Right lobe of liver (tissue), 6 donors: ENCODE results near the gene CNTN2. TPM values are rescaled to one million over a fixed set of nuclear protein-coding genes. Genes with fewer than 3 reads are reported as not detected.

Source experiments
- ATAC-seq, 4 donors: fragments of 200-7000 bp; cut with Tn5 transposase; one replicate each; pipeline ENCODE4 v1.9.1; 2020; ENCODE audit warnings: mild to moderate bottlenecking in 4 of 4, moderate library complexity in 4 of 4
- DNase-seq, 3 donors: peaks; one replicate each; pipeline ENCODE4 v3.0.0-alpha.2; 2020
- H3K27ac ChIP-seq, 3 donors: fragments of 200-600 bp; one replicate each; pipeline ENCODE4 v1.8.0; 2022
- H3K27me3 ChIP-seq, 2 donors: fragments of 200-600 bp; one replicate each; pipeline ENCODE4 v1.8.0; 2022
- H3K36me3 ChIP-seq, 4 donors: fragments of 200-600 bp; sonication (generic) in 1 of 4; one replicate each; pipeline versions ENCODE4 v1.5.1 to v1.8.0; 2017 to 2022; ENCODE audit warnings: control low read depth in 1 of 4
- H3K4me1 ChIP-seq, 4 donors: fragments of 200-600 bp; sonication (generic) in 1 of 4; one replicate each; pipeline versions ENCODE4 v1.5.1 to v1.8.0; 2017 to 2022; ENCODE audit warnings: control low read depth in 1 of 4
- H3K4me3 ChIP-seq, 3 donors: fragments of 200-600 bp; one replicate each; pipeline ENCODE4 v1.8.0; 2022
- H3K9me3 ChIP-seq, 4 donors: fragments of 200-600 bp; sonication (generic) in 1 of 4; one replicate each; pipeline versions ENCODE4 v1.5.1 to v1.8.0; 2017 to 2022; ENCODE audit warnings: control low read depth in 1 of 4
- POLR2A ChIP-seq: fragments of 450-650 bp; IDR thresholded peaks from one replicate; pipeline ENCODE4 v1.6.1; 2017; ENCODE audit warnings: antibody characterized with exemption, mild to moderate bottlenecking
- WGBS: methylation state at CpG from one replicate; pipeline ENCODE4 v1.1.6; 2018; ENCODE audit warnings: low coverage, low lambda C conversion rate; ENCODE audit not compliant: insufficient coverage; ENCODE audit errors: missing lambda C conversion rate; 5-methylcytosine and 5-hydroxymethylcytosine counted together
- intact Hi-C, 2 donors: fragments of 100-400 bp; cut with DNase I; formaldehyde crosslinking; loops; one replicate each; pipeline versions ENCODE4 v1.11.2 to v1.14.1; 2022
- total RNA-seq, 6 experiments: library from RNA; depleted of rRNA in 2 of 6; stranded (reverse); fragments of >200 nt in 2 of 6; fragmentation: NEBNext Ultra II Directional in 3 of 6; extraction: Animal tissue kit (Norgen Biotek cat#: 25700) in 3 of 6; gene quantifications; one replicate each; pipeline versions ENCODE4 v1.1.0 to v1.2.4, GENCODE V29; 2016 to 2023
- TF ChIP-seq, protein P1 (sequence below), 4 donors: fragments of 200-600 bp in 3 of 4; fragments of 450-650 bp in 1 of 4; IDR thresholded peaks; one replicate each; pipeline versions ENCODE4 v1.5.1 to v1.8.0; 2016 to 2022; ENCODE audit warnings: antibody characterized with exemption in 4 of 4, mild to moderate bottlenecking in 2 of 4
- donor health status: DM: no; HTN: yes; CAD: no.
- donor health status: DM: no; HTN: no; CAD: no.
- donor health status: DM: no; HTN: no; CAD: no.
- donor health status: DM: no; HTN: yes; CAD: no.
- donor health status: DM: no; HTN: yes; CAD: no.

The CNTN2 gene
- total RNA-seq, 6 experiments from 2014 or later = 0.49 TPM; not detected in 5

DNA sequence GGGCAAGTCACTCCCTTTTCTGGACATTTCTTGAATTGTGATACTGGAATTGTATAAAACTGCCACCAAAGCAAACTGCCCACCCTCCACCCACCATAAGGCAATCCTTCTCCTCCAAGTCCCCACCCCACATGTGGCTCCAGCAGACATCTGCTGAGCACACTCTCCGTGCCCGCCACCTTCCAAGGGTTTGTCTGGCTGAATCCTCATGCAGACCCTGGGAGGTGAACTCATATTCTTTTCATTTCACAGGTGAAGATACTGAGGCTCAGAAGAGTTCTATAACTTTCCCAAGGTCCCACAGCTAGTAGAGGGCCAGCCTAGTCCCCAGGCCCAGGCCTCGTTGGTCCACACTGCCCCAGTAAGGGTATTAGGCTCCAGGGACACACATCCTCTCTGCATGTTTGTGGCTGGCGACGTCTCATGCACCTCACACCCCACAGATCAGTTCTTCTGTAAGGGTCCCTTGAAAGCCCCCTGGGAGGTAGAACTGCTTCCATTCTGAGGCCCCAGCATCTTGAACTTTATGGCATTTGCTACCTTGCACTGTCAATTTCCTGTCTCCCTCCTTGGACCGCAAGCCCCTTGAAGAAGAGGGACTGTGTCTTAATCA lies 14.1 kb downstream of the CNTN2 start:
- WGBS = 100% methylated on average over 3 of the region's 6 CpGs

DNA sequence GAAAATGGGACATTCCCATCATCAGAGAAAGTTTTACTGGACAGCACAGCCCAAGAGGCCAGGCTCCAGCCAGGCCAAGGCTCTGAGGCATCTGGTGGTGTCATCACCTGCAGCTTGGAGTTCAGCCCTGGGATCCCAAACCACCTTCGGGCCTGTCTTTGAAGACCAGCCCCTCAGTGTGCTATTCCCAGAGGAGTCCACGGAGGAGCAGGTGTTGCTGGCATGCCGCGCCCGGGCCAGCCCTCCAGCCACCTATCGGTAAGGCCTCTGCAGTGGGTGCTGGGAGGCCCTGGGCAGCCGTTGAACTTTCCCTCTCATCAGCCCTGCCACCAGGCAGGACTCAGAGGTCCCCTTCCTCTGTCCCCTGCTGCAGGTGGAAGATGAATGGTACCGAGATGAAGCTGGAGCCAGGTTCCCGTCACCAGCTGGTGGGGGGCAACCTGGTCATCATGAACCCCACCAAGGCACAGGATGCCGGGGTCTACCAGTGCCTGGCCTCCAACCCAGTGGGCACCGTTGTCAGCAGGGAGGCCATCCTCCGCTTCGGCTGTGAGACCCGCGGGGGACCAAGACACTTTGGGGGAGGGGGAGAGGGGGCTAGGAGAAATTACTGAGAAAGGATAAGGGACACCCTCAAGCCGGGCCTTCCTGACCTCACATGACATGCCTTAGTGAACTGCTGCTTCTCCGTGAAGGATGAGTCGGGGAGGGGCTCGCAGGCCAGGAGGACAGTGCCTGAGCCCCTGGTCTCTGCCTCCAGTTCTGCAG lies 15.0 kb downstream of the CNTN2 start:
- no peak for TF ChIP-seq POLR2A
- H3K9me3 ChIP-seq = no peaks in the 10 kb centered on the region
- no peak for DNase-seq
- H3K27ac ChIP-seq = no peak overlapping the region
- no peak for ATAC-seq
- H3K27me3 ChIP-seq = no peaks in the 10 kb centered on the region
- H3K4me1 ChIP-seq = no peaks in the 10 kb centered on the region
- 93% methylated on average over 6 of the region's 19 CpGs for WGBS
- intact Hi-C loops = no loop called here
- no peaks in the 10 kb centered on the region for H3K36me3 ChIP-seq
- H3K4me3 ChIP-seq = no peak overlapping the region

More for the DNA sequence above, 14.1 kb downstream of the CNTN2 start:
- no peak for ATAC-seq
- no peak overlapping the region for H3K27ac ChIP-seq
- intact Hi-C loops = no loop called here
- no peaks in the 10 kb centered on the region for H3K4me1 ChIP-seq
- no peaks in the 10 kb centered on the region for H3K27me3 ChIP-seq
- H3K9me3 ChIP-seq = no peaks in the 10 kb centered on the region
- no peak for TF ChIP-seq POLR2A
- TF ChIP-seq, protein P1, sequence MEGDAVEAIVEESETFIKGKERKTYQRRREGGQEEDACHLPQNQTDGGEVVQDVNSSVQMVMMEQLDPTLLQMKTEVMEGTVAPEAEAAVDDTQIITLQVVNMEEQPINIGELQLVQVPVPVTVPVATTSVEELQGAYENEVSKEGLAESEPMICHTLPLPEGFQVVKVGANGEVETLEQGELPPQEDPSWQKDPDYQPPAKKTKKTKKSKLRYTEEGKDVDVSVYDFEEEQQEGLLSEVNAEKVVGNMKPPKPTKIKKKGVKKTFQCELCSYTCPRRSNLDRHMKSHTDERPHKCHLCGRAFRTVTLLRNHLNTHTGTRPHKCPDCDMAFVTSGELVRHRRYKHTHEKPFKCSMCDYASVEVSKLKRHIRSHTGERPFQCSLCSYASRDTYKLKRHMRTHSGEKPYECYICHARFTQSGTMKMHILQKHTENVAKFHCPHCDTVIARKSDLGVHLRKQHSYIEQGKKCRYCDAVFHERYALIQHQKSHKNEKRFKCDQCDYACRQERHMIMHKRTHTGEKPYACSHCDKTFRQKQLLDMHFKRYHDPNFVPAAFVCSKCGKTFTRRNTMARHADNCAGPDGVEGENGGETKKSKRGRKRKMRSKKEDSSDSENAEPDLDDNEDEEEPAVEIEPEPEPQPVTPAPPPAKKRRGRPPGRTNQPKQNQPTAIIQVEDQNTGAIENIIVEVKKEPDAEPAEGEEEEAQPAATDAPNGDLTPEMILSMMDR (IDR thresholded peaks at IDR 0.05) = no peak
- H3K4me3 ChIP-seq = no peak overlapping the region
- no peaks in the 10 kb centered on the region for H3K36me3 ChIP-seq
- DNase-seq = no peak

DNA sequence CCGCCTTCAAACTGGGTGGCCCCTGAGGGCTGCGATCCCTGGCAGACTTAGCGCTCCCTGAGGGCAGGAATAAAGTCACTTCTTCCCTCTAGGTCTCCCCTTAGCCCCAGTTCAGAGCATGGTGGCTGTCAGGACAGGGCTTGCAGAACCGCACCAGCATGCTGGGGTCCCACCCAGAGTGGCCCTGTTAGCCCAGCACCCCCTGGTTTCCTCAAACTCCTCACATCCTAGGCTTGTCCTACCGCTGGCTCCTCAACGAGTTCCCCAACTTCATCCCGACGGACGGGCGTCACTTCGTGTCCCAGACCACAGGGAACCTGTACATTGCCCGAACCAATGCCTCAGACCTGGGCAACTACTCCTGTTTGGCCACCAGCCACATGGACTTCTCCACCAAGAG lies 15.8 kb downstream of the CNTN2 start:
- 60% methylated on average over 1 of the region's 12 CpGs for WGBS
- Histone ChIP-seq H3K4me1 (no peaks in the 10 kb centered on the region), H3K27me3 (no peaks in the 10 kb centered on the region), H3K4me3 (no peak overlapping the region), H3K36me3 (no peaks in the 10 kb centered on the region), H3K27ac (no peak overlapping the region), H3K9me3 (no peaks in the 10 kb centered on the region)
- intact Hi-C loops = no loop called here
- DNase-seq (no peak), ATAC-seq (no peak)
- TF ChIP-seq, protein P1 (IDR thresholded peaks at IDR 0.05) = no peak
- no peak for TF ChIP-seq POLR2A

DNA sequence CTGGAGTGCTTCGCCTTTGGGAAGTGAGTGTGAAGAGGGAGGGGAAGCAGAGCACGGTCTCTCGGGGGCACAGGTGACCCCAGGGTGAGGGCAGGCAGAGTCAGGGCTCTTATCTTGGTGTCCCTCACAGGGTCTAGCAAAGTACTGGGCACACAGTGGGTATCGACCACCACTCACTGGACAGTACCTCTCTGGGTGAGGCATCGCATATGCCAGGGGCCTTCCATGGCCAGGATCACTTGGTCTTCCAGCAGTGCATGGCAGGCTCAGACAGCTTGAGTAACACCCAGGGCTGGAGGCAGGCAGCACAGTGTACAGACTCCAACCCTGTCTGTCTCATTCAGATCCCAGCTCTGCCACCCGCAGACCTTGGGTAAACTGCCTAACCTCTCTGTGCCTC lies 16.6 kb downstream of the CNTN2 start:
- WGBS = 100% methylated on average over 1 of the region's 6 CpGs
- Histone ChIP-seq H3K9me3 (no peaks in the 10 kb centered on the region), H3K27me3 (no peaks in the 10 kb centered on the region), H3K4me1 (no peaks in the 10 kb centered on the region), H3K36me3 (no peaks in the 10 kb centered on the region), H3K27ac (no peak overlapping the region), H3K4me3 (no peak overlapping the region)
- intact Hi-C loops = loop anchor here (5.0 to 10.0 kb wide), 2 partner anchors 72 to 195 kb away; no protein-coding TSS in a partner anchor
- TF ChIP-seq, protein P1 (IDR thresholded peaks at IDR 0.05) = no peak
- TF ChIP-seq POLR2A = no peak
- DNase-seq = no peak
- no peak for ATAC-seq

DNA sequence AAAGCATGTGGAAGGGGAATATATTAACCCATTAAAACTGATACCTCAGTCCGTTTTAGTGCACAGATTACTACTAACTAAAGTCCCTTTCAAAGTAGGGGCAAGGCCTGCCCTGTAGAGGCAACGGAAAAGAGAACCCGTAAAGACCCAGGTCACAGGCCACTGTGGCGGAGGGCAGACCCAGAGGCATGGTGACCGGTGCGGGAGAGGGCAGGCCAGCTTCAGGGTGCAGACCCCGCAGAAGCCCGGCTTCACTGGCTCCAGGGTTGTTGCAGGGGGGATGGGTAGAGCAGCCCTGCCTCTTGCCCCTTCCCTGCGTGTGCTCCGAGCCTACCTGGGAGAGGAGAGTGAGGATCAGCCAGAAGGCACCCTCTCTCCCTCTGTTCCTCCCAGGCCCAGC lies 17.7 kb downstream of the CNTN2 start:
- Histone ChIP-seq H3K36me3 (no peaks in the 10 kb centered on the region), H3K9me3 (no peaks in the 10 kb centered on the region), H3K4me3 (no peak overlapping the region), H3K4me1 (no peaks in the 10 kb centered on the region), H3K27ac (no peak overlapping the region), H3K27me3 (no peaks in the 10 kb centered on the region)
- 78% methylated on average over 1 of the region's 10 CpGs for WGBS
- ATAC-seq (no peak), DNase-seq (no peak)
- intact Hi-C loops = loop anchor here (5.0 to 10.0 kb wide), 2 partner anchors 73 to 194 kb away; no protein-coding TSS in a partner anchor
- TF ChIP-seq, protein P1 (IDR thresholded peaks at IDR 0.05) = no peak
- no peak for TF ChIP-seq POLR2A
